SK-N-SH treated with all-trans-retinoic acid at 6 μM for 48 hours (cell line): Measurements from ENCODE around the gene FBXO3.
A peak's percentile ranks its signal among the peaks of the same experiment; 100 is the strongest.

ENCODE experiments used
- ATAC-seq: fragments of 200-7000 bp; cut with Tn5 transposase; 3 replicates; pipeline ENCODE4 v1.9.1; 2020; ENCODE audit warnings: mild to moderate bottlenecking, moderate library complexity
- ARNTL ChIP-seq: fragments of 450-650 bp; formaldehyde crosslinking; IDR thresholded peaks from 2 replicates; pipeline ENCODE4 v1.5.0; 2020; ENCODE audit warnings: low read depth, mild to moderate bottlenecking, moderate library complexity, borderline replicate concordance
- BACH2 ChIP-seq: fragments of 250-450 bp; sonication (Bioruptor Pico); IDR thresholded peaks from 2 replicates; pipeline ENCODE4 v1.9.0; 2021; ENCODE audit warnings: mild to moderate bottlenecking, borderline replicate concordance
- CREB5 ChIP-seq: fragments of 250-450 bp; sonication (Bioruptor Pico); IDR thresholded peaks from 2 replicates; pipeline ENCODE4 v1.5.1; 2020; ENCODE audit warnings: low read depth, mild to moderate bottlenecking, moderate library complexity
- CSDC2 ChIP-seq: fragments of 250-450 bp; sonication (Bioruptor Pico); IDR thresholded peaks from 2 replicates; pipeline ENCODE4 v1.5.0; 2020; ENCODE audit warnings: mild to moderate bottlenecking, moderate library complexity
- ESRRG ChIP-seq: fragments of 250-450 bp; sonication (Bioruptor Pico); IDR thresholded peaks from 2 replicates; pipeline ENCODE4 v1.6.1; 2021; ENCODE audit warnings: mild to moderate bottlenecking
- GLIS3 ChIP-seq: fragments of 250-450 bp; sonication (Bioruptor Pico); IDR thresholded peaks from 2 replicates; pipeline ENCODE4 v1.5.0; 2020; ENCODE audit warnings: mild to moderate bottlenecking, moderate library complexity
- ISL1 ChIP-seq: fragments of 250-450 bp; sonication (Bioruptor Pico); IDR thresholded peaks from 2 replicates; pipeline ENCODE4 v2.1.2; 2022; ENCODE audit warnings: mild to moderate bottlenecking, moderate library complexity
- OSR1 ChIP-seq: fragments of 250-450 bp; sonication (Bioruptor Pico); IDR thresholded peaks from 2 replicates; pipeline ENCODE4 v1.8.0; 2022; ENCODE audit warnings: moderate library complexity, mild to moderate bottlenecking, inconsistent platforms
- PATZ1 ChIP-seq: fragments of 250-450 bp; sonication (Bioruptor Pico); IDR thresholded peaks from 2 replicates; pipeline ENCODE4 v1.8.0; 2020; ENCODE audit warnings: mild to moderate bottlenecking, moderate library complexity, borderline replicate concordance
- POU6F1 ChIP-seq: fragments of 250-450 bp; sonication (Bioruptor Pico); IDR thresholded peaks from 2 replicates; pipeline ENCODE4 v1.8.0; 2021; ENCODE audit warnings: low read depth, mild to moderate bottlenecking, moderate library complexity, borderline replicate concordance
- PPARA ChIP-seq: fragments of 250-450 bp; sonication (Bioruptor Pico); IDR thresholded peaks from 2 replicates; pipeline ENCODE4 v1.5.0; 2020; ENCODE audit warnings: mild to moderate bottlenecking, borderline replicate concordance
- RARB ChIP-seq: fragments of 250-450 bp; sonication (Bioruptor Pico); IDR thresholded peaks from 2 replicates; pipeline ENCODE4 v1.8.0; 2021; ENCODE audit warnings: mild to moderate bottlenecking, moderate library complexity
- SNAI2 ChIP-seq: fragments of 250-450 bp; sonication (Bioruptor Pico); IDR thresholded peaks from 2 replicates; pipeline ENCODE4 v1.5.0; 2020; ENCODE audit warnings: mild to moderate bottlenecking, moderate library complexity
- TCF4 ChIP-seq: fragments of 250-450 bp; sonication (Bioruptor Pico); IDR thresholded peaks from 2 replicates; pipeline ENCODE4 v1.8.0; 2021; ENCODE audit warnings: mild to moderate bottlenecking, moderate library complexity, borderline replicate concordance
- TOX ChIP-seq: fragments of 250-450 bp; sonication (Bioruptor Pico); IDR thresholded peaks from 2 replicates; pipeline ENCODE4 v1.8.0; 2021; ENCODE audit warnings: mild to moderate bottlenecking, moderate library complexity, borderline replicate concordance
- ZC3H10 ChIP-seq: fragments of 250-450 bp; sonication (Bioruptor Pico); IDR thresholded peaks from 2 replicates; pipeline ENCODE4 v1.5.1; 2021; ENCODE audit warnings: mild to moderate bottlenecking, moderate library complexity
- ZFP3 ChIP-seq: fragments of 250-450 bp; sonication (Bioruptor Pico); IDR thresholded peaks from 2 replicates; pipeline ENCODE4 v1.5.0; 2020; ENCODE audit warnings: mild to moderate bottlenecking, moderate library complexity
- ZFP30 ChIP-seq: fragments of 450-650 bp; formaldehyde crosslinking; IDR thresholded peaks from 2 replicates; pipeline ENCODE4 v1.5.0; 2022; ENCODE audit warnings: mild to moderate bottlenecking, moderate library complexity
- ZNF565 ChIP-seq: fragments of 450-650 bp; formaldehyde crosslinking; conservative IDR thresholded peaks from 2 replicates; pipeline ENCODE4 v1.5.0; 2020; ENCODE audit warnings: low read depth, mild to moderate bottlenecking, moderate library complexity
- ZNF70 ChIP-seq: fragments of 450-650 bp; formaldehyde crosslinking; IDR thresholded peaks from 2 replicates; pipeline ENCODE4 v1.5.0; 2020; ENCODE audit warnings: mild to moderate bottlenecking, moderate library complexity
- ZNF8 ChIP-seq: fragments of 450-650 bp; formaldehyde crosslinking; IDR thresholded peaks from 2 replicates; pipeline ENCODE4 v1.5.0; 2020; ENCODE audit warnings: mild to moderate bottlenecking, moderate library complexity
- TF ChIP-seq, protein P1 (sequence below): fragments of 250-450 bp; sonication (Bioruptor Pico); IDR thresholded peaks from 2 replicates; pipeline ENCODE4 v1.5.1; 2021; ENCODE audit warnings: mild to moderate bottlenecking, moderate library complexity
- TF ChIP-seq, protein P2 (sequence below): fragments of 250-450 bp; sonication (Bioruptor Pico); IDR thresholded peaks from 2 replicates; pipeline ENCODE4 v1.5.0; 2020; ENCODE audit warnings: mild to moderate bottlenecking, moderate library complexity

Gene FBXO3

DNA sequence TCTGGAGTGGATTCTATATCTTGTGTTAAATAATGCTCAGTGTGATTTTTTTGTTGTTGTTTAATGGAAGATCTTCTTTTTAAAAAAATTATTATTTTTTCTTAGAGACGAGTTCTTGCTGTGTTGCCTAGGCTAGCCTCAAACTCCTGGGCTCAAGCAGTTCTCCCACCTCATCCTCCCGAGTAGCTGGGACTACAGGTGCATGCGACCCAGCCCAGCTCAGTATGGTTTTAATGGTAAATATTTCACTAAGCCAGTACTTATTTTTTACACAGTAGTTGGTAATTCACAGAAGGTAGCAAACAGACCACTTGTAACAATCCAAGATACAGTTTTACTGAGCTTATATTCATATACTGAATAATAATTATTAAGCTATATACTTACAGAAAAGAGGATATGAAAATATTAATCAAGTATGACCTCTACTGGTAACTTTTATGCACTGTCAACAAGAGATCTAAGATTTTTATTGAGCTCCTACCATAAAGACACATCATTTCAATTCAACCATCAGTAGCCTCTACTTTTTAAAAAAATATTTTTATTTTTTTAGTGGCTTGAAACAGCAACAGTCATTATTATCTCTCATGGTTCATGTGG is 32.0 kb downstream of the FBXO3 start:
- ATAC-seq, result peak; percentile 86
- no peak for TF ChIP-seq ARNTL (CRISPR knock-in tag)
- no peak for TF ChIP-seq ZC3H10 (CRISPR knock-in tag)
- TF ChIP-seq PATZ1, result no peak
- TF ChIP-seq ESRRG, result no peak
- TF ChIP-seq CREB5 (CRISPR knock-in tag), result no peak
- no peak for TF ChIP-seq ZNF8 (CRISPR knock-in tag)
- TF ChIP-seq BACH2 (CRISPR knock-in tag), result no peak
- TF ChIP-seq RARB (CRISPR knock-in tag), result no peak
- TF ChIP-seq, protein P1, sequence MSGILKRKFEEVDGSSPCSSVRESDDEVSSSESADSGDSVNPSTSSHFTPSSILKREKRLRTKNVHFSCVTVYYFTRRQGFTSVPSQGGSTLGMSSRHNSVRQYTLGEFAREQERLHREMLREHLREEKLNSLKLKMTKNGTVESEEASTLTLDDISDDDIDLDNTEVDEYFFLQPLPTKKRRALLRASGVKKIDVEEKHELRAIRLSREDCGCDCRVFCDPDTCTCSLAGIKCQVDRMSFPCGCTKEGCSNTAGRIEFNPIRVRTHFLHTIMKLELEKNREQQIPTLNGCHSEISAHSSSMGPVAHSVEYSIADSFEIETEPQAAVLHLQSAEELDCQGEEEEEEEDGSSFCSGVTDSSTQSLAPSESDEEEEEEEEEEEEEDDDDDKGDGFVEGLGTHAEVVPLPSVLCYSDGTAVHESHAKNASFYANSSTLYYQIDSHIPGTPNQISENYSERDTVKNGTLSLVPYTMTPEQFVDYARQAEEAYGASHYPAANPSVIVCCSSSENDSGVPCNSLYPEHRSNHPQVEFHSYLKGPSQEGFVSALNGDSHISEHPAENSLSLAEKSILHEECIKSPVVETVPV, result no peak
- no peak for TF ChIP-seq TOX (CRISPR knock-in tag)
- no peak for TF ChIP-seq ZNF565 (CRISPR knock-in tag)
- no peak for TF ChIP-seq SNAI2 (CRISPR knock-in tag)
- TF ChIP-seq PPARA (CRISPR knock-in tag), result no peak
- TF ChIP-seq ZNF70, result no peak
- no peak for TF ChIP-seq GLIS3 (CRISPR knock-in tag)
- no peak for TF ChIP-seq ISL1
- TF ChIP-seq OSR1 (CRISPR knock-in tag), result no peak
- no peak for TF ChIP-seq ZFP3 (CRISPR knock-in tag)

- TF ChIP-seq PPARA (CRISPR knock-in tag) (no peak), RARB (CRISPR knock-in tag) (no peak), ARNTL (CRISPR knock-in tag) (no peak), ZFP30 (CRISPR knock-in tag) (no peak), ESRRG (no peak), GLIS3 (CRISPR knock-in tag) (no peak), SNAI2 (CRISPR knock-in tag) (no peak), TCF4 (CRISPR knock-in tag) (no peak), OSR1 (CRISPR knock-in tag) (no peak), POU6F1 (CRISPR knock-in tag) (no peak), ZNF8 (CRISPR knock-in tag) (no peak), PATZ1 (no peak), ZFP3 (CRISPR knock-in tag) (no peak), ZNF565 (CRISPR knock-in tag) (no peak), ISL1 (no peak), CSDC2 (CRISPR knock-in tag) (no peak)
- TF ChIP-seq, protein P1, result no peak
- TF ChIP-seq, protein P2, sequence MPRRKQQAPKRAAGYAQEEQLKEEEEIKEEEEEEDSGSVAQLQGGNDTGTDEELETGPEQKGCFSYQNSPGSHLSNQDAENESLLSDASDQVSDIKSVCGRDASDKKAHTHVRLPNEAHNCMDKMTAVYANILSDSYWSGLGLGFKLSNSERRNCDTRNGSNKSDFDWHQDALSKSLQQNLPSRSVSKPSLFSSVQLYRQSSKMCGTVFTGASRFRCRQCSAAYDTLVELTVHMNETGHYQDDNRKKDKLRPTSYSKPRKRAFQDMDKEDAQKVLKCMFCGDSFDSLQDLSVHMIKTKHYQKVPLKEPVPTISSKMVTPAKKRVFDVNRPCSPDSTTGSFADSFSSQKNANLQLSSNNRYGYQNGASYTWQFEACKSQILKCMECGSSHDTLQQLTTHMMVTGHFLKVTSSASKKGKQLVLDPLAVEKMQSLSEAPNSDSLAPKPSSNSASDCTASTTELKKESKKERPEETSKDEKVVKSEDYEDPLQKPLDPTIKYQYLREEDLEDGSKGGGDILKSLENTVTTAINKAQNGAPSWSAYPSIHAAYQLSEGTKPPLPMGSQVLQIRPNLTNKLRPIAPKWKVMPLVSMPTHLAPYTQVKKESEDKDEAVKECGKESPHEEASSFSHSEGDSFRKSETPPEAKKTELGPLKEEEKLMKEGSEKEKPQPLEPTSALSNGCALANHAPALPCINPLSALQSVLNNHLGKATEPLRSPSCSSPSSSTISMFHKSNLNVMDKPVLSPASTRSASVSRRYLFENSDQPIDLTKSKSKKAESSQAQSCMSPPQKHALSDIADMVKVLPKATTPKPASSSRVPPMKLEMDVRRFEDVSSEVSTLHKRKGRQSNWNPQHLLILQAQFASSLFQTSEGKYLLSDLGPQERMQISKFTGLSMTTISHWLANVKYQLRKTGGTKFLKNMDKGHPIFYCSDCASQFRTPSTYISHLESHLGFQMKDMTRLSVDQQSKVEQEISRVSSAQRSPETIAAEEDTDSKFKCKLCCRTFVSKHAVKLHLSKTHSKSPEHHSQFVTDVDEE, result no peak
- no peak for ATAC-seq
Observed at GRCh38 chr11:33741806-33742205, 32.5 kb downstream of the FBXO3 start.
